Measurements from ENCODE around the gene GCN1.

The GCN1 gene

DNA sequence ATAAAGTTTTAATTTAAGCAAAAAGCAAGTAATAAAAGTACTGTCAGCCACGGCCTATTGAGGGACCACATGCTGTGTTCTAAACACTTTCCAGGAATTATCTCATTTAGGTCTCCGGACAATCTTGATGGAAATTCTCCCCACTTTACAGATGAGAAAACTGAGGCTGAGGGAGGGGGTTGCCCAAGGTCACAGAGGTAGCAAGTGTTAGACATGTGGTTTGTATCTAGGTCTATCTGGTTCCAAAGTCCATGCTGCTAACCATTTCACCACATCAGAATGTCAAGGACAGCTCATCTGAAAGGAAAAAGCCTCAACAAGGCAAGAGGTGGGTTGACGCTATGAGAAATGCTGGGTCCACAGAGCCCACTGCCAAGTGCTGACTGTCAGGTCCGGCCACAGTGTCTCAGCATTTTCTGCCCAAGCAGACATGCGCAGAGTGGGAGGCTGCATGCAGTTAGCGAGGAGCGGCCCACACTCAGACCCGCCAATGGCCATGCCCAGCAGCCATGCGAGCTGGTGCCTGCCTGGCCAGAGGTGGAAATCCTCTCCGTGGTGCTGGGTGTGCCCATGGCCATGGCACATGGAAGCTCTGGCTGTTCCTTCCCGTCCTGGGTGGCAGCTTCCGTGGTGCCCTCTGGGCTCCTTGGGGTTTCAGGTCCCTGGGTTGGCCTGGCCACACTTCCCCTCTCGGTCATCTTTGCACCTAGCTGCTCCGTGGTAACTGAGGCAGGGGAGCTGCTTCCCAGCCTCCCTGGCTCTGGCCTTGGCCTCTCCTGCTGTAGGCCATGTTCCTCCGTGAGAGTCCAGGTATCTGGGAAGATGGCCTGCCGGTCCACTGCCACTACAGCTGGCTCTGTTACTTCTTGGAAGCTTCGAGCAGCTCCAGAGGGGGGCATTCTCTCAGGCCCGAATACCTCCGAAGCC, 24.4 kb upstream of the GCN1 start:
- H3K4me3 ChIP-seq (IDR thresholded peaks at IDR 0.05; ENCODE audit: insufficient read depth, low read depth, low read length) = no peak overlapping the region
- TF ChIP-seq, protein P1, sequence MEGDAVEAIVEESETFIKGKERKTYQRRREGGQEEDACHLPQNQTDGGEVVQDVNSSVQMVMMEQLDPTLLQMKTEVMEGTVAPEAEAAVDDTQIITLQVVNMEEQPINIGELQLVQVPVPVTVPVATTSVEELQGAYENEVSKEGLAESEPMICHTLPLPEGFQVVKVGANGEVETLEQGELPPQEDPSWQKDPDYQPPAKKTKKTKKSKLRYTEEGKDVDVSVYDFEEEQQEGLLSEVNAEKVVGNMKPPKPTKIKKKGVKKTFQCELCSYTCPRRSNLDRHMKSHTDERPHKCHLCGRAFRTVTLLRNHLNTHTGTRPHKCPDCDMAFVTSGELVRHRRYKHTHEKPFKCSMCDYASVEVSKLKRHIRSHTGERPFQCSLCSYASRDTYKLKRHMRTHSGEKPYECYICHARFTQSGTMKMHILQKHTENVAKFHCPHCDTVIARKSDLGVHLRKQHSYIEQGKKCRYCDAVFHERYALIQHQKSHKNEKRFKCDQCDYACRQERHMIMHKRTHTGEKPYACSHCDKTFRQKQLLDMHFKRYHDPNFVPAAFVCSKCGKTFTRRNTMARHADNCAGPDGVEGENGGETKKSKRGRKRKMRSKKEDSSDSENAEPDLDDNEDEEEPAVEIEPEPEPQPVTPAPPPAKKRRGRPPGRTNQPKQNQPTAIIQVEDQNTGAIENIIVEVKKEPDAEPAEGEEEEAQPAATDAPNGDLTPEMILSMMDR (conservative IDR thresholded peaks at IDR 0.05; ENCODE audit: low read depth, low read length) = no peak
- no peaks in the 10 kb centered on the region for H3K79me2 ChIP-seq (ENCODE audit: insufficient read depth, low read depth)
- no peaks in the 10 kb centered on the region for H3K27me3 ChIP-seq (ENCODE audit: insufficient read depth, low read depth)
- no peaks in the 10 kb centered on the region for H3K4me1 ChIP-seq (ENCODE audit: low read depth, poor library complexity, severe bottlenecking)
- H3K4me2 ChIP-seq = no peak overlapping the region
- H4K20me1 ChIP-seq (ENCODE audit: insufficient read depth) = no peaks in the 10 kb centered on the region
- no peak overlapping the region for H3K27ac ChIP-seq
- no peak overlapping the region for H3K9ac ChIP-seq
- H3K36me3 ChIP-seq (ENCODE audit: insufficient read depth) = no peaks in the 10 kb centered on the region
- H2AFZ ChIP-seq (ENCODE audit: low read depth) = no peak overlapping the region

GRCh38 chr12:120216742-120217605, 22.5 kb upstream of the GCN1 start:
- Histone ChIP-seq H3K27me3 (ENCODE audit: insufficient read depth, low read depth) (no peaks in the 10 kb centered on the region), H2AFZ (ENCODE audit: low read depth) (no peak overlapping the region), H3K27ac (no peak overlapping the region), H3K36me3 (ENCODE audit: insufficient read depth) (no peaks in the 10 kb centered on the region), H3K4me1 (ENCODE audit: low read depth, poor library complexity, severe bottlenecking) (peaks cover 10% of the 10 kb centered on the region), H3K9ac (no peak overlapping the region), H3K79me2 (ENCODE audit: insufficient read depth, low read depth) (no peaks in the 10 kb centered on the region), H3K4me3 (IDR thresholded peaks at IDR 0.05; ENCODE audit: insufficient read depth, low read depth, low read length) (no peak overlapping the region), H4K20me1 (ENCODE audit: insufficient read depth) (no peaks in the 10 kb centered on the region), H3K4me2 (no peak overlapping the region)
- TF ChIP-seq, protein P1 (conservative IDR thresholded peaks at IDR 0.05; ENCODE audit: low read depth, low read length) = no peak

GRCh38 chr12:120215766-120216735, 21.5 kb upstream of the GCN1 start:
- H3K36me3 ChIP-seq (ENCODE audit: insufficient read depth) = no peaks in the 10 kb centered on the region
- H3K27ac ChIP-seq = no peak overlapping the region
- no peaks in the 10 kb centered on the region for H4K20me1 ChIP-seq (ENCODE audit: insufficient read depth)
- H2AFZ ChIP-seq (ENCODE audit: low read depth) = no peak overlapping the region
- no peak overlapping the region for H3K4me2 ChIP-seq
- H3K4me3 ChIP-seq (IDR thresholded peaks at IDR 0.05; ENCODE audit: insufficient read depth, low read depth, low read length) = no peak overlapping the region
- TF ChIP-seq, protein P1 (conservative IDR thresholded peaks at IDR 0.05; ENCODE audit: low read depth, low read length) = no peak
- H3K27me3 ChIP-seq (ENCODE audit: insufficient read depth, low read depth) = no peaks in the 10 kb centered on the region
- H3K9ac ChIP-seq = no peak overlapping the region
- H3K4me1 ChIP-seq (ENCODE audit: low read depth, poor library complexity, severe bottlenecking) = peaks cover 10% of the 10 kb centered on the region
- no peaks in the 10 kb centered on the region for H3K79me2 ChIP-seq (ENCODE audit: insufficient read depth, low read depth)

- H3K4me1 ChIP-seq (ENCODE audit: low read depth, poor library complexity, severe bottlenecking) = peaks cover 10% of the 10 kb centered on the region
- H3K36me3 ChIP-seq (ENCODE audit: insufficient read depth) = no peaks in the 10 kb centered on the region
- no peak overlapping the region for H3K4me2 ChIP-seq
- no peak overlapping the region for H3K4me3 ChIP-seq (IDR thresholded peaks at IDR 0.05; ENCODE audit: insufficient read depth, low read depth, low read length)
- no peaks in the 10 kb centered on the region for H4K20me1 ChIP-seq (ENCODE audit: insufficient read depth)
- TF ChIP-seq, protein P1 (conservative IDR thresholded peaks at IDR 0.05; ENCODE audit: low read depth, low read length) = no peak
- no peak overlapping the region for H3K27ac ChIP-seq
- H2AFZ ChIP-seq (ENCODE audit: low read depth) = no peak overlapping the region
- no peak overlapping the region for H3K9ac ChIP-seq
- no peaks in the 10 kb centered on the region for H3K79me2 ChIP-seq (ENCODE audit: insufficient read depth, low read depth)
- H3K27me3 ChIP-seq (ENCODE audit: insufficient read depth, low read depth) = no peaks in the 10 kb centered on the region
These were observed 20.8 kb upstream of the GCN1 start for GRCh38 chr12:120215357-120215735.

All from KMS-11 (cell line).